T-helper 22 cell (primary cell): ENCODE data around the gene STX4.
"Not testable (repeated sequence)": the region's sequence is repeated elsewhere in the genome, so short reads cannot be mapped to it uniquely, and the experiment has no call there.

ENCODE experiments used
- DNase-seq: peaks from one replicate; pipeline ENCODE4 v3.0.0-alpha.2; 2020; ENCODE audit warnings: low read depth

STX4 gene

DNA sequence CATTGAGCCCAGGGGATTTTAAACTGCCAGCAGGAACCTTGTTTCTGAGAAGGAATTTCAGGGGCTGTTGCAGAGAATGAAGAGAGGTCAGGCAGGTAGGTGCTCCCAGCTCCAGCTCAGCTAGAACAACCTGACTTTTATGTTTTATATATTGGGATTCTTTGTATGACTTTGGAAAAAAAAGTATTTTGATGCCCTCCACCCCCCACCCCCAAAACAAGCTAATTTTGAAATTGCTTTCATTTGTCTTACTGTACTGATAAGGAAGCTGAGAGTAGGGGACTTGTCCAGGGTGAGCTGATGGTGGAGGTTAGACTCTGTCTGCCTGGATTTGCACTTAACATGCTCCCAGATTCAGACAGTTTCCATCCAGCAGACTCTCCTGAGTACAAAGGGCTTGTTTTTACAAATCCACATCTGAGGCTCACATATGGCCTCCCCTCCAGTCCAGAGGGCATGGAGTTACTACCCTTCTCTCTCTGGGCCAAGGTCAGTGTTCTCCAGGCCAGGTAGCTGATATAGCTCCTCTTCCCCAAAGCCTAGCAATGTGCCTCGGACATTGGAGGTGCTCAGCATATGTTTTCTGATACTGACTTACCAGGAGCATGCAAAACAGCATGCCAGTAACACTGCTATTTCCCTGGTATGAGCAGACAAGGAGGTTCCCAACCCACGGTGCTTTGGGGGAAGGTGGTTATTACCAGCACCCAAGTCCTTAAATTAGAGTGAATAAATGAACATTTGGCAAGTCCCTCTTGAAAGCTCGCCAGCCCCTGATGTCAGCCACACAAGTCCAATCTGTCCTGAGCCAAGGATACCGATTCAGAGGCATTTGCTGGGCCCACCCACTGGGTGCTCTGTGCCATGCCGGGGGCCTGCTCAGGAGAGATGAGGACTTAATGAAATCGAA is 34.3 kb upstream of the STX4 start:
- DNase-seq, result no peak

DNA sequence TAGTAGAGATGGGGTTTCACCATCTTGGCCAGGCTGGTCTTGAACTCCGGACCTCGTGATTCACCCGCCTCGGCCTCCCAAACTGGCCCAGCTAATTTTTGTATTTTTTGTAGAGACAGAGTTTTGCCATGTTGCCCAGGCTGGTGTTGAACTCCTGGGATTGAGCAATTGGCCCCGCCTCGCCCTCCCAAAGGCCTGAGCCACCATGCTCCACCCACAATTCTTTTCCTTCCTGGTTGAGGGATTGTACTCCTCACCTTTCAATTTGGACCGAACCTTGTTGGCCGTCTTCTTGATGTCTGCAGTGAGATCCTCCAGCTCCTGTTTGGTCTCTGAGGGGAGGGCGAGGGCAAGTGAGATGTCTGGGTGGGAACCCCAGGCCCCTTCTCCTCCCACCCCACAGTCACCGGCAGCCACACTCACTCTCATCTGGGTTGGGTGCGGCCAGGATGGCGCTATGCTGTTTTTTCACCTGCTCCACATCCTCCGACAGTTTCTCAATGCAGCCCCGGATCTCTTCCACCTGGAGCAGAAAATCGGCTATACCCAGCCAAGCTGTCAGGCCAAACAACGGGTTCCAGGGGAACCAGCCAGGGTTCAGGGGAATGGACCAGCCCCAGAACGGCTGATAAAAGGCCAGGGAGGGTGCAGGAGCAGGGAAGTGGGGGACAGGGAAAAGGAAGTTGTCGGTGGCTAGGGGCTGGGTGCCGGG is 32.5 kb upstream of the STX4 start:
- no peak for DNase-seq

DNA sequence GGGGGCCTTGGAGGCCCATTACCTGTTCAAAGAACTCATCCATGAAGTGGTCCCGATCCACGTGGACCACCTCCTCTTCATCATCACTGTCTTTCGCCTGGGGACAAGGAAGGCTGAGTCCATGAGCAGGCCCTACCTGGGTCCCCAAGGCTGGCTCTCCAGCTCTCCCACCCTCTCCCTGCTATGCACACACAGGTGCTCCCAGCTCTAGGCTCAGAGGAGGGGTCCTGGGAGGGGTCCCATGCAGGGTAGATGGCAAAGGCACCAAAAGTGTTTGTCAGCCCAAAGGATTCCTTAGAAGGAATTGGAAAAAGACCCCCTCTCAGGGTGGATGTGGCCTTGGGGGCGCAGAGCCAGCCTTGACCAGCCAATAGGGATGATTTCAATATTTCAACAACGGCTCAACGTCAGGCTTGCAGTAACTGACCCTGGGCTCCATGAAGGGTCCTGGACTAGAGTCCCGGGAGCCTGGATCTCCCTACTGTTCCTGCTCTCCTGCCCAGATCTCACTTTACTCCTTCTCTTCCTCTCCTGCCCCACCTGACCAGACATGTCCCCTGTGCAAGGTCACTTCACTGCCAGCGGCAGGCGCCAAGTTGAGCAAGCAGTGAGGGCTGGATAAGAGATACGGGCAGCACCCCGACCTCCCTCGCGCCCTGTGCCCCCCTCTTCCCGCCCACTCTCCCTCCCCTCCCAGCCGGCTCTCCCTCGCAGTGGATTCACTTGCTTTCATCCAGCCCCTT is 31.7 kb upstream of the STX4 start:
- DNase-seq, result no peak

DNA sequence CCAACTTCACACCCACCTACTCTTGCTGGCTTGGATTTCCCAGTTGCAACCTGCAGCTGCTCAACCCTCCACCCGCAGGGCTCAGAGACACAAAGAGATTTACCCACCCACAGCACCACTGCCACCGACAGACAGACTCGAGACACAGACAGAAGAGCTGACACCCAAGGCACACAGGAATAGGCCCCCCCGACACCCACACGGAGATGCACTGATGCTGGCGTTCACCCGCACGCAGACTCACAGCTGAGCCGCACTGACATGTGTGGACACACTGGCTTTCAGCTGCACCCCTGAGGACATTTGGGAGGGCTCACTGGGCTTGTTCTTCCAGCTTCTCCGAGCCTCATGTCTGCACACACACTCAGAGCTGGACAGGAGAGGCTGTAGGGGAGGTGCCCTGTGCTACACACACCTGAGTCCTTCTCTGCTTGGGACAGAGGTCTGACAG is 31.1 kb upstream of the STX4 start:
- DNase-seq, result no peak

DNA sequence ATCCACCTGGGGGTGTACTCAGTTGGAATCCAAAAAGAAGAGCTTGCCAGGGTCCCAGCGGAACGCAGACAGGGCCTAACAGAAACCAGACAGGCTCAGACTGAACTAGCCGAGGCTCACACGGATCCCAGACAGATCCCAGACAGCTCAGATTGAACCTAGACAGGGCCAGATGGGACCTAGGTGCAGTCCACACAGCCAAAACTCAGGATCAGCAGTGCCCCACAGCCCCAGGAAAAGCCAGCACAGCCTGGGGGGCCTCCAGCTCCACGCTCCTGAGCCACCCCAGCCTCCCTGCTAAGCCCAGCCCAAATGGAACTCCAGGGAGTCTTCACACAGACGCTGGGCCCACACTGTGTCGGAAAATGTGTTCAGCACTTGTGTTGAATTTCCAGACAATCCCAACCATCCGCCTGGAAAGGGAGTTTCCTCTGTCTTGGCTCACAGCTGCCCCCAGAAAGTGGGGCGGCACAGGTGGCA is 30.5 kb upstream of the STX4 start:
- DNase-seq, result no peak

DNA sequence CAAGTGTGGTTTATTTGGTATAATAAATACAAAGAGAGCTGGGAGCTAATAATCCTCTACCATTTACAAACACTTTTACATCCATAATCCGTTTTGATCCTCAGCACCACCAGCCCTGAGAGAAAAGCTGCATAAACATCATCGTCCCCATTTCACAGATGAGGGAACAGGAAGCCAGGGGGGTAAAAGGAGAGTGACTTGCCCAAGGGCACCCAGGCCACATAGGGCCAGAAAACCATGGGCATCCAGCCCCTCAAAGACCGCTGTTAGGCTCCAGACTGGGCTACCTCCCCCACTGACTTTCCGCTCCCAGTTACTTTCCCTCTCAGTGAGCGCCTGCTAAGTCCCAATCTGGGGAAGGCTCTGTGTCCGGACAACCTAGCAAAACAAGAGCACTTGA is 29.6 kb upstream of the STX4 start:
- no peak for DNase-seq

DNA sequence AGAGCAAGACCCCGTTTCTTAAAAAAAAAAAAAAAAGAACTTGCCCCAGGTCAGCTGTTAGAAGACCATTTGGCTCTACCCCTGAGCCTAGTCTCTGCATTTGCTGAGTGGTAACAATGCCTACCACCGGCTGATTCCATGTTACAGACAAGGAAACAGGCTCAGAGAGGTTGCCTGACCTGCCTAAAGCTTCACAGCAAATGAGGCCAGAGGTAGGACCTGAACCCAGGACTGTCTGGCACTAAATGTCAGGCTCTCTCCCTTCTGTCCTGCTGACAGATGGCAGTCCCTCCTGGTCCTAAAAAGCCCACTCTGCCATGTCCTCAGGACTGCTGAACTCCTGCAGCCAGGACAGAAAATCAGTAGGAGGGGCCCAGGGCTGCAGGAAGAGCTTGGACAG is 28.7 kb upstream of the STX4 start:
- no peak for DNase-seq

DNA sequence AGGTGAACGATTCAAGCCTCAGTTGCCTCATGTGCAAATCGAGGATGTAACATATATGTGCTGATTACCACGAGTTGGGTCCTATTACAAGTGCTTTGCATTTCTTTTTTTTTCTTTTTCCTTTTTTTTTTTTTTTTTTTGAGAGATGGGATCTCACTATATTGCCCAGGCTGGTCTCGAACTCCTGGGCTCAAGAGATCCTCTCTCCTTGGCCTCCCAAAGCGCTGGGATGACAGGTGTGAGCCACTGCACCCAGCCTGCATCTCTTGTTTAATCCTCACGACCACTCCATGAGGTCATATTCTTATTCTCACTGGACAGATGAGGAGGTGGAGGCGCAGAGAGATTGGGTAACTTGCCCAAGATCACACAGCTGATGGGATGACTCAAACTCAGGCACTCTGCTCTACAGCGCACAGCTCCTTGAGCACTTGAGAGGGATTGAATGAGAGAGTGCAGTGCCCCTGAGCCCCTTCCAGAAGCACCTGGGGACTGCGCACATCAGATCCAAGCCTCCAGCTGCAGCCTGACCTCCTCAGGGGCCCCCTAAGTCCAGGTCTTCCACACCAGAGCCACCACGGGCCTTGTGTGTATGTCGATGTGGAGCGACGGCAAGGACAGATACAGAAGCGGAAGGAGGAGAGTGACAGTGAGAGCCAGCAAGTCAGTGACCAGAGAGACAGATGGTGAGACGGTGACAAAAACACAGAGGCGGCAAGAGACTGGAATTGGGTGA is 27.8 kb upstream of the STX4 start:
- no peak for DNase-seq

DNA sequence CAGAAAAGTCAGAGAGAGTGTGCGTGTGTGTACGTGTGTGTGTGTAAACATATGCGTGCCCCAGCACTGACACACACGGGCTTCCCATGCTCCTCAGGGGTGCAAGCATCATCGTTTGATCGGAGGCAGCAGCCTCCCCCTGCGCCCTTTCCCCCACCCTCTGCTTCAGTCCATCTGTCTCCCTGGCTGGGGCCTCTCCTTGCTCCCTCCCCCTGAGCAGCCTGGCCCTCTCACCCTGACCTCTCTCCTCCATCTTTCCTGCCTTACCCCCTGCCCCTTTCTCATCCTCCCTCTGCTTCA is 27.3 kb upstream of the STX4 start:
- DNase-seq, result no peak

DNA sequence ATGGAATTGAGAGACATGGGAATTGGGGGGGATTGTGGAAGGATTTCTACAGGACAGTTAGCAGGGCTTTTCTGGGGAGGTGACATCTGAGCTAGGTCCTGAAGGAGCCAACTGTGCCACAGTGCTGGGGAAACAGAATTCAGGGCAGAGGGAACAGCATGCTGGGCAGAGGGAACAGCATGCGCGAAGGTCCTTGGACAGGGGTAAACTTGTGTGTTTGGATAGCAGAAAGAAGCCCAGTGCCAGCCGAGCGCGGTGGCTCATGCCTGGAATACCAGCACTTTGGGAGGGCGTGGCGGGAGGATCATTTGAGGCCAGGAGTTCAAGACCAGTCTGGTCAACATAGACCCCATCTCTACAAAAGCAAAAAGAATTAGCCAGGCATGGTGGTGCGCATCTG is 26.8 kb upstream of the STX4 start:
- DNase-seq, result no peak

DNA sequence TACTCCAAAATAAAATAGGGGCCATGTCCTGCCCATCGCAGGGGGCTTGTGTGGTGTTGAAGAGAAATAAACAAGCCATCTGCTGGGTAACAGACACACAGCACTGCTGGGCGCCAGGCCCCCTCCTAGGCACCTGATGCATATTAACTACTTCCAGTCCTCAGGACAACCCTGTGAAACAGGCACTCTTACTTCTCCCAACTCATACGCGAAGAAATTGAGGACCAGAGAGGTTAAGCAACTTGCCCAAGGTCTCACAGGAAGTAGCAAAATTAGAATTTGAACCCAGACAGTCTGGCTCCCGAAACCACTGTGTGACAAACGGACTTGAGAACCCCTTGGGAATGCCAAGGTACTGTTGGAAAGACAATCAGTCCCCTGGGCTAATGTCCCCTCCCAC is 25.7 kb upstream of the STX4 start:
- no peak for DNase-seq

DNA sequence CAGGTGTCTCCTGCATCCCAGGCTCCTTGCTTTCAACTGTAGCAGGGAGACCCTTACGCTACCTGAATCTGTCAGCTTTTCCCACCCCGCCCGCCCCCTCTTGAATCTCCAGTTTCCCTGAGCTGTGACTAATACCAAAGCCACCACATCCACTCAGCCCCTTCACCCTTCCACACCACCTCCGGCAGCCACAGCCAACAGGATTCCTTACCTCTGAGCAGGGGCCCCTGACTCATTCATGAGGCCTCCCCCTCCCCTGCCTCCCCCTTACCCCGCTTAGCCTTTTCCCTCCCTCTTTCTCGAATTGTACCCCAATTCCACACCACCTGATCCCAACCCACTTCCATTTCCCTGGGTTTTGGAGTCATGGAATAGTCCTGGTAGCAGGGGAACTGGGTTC is 25.2 kb upstream of the STX4 start:
- no peak for DNase-seq

DNA sequence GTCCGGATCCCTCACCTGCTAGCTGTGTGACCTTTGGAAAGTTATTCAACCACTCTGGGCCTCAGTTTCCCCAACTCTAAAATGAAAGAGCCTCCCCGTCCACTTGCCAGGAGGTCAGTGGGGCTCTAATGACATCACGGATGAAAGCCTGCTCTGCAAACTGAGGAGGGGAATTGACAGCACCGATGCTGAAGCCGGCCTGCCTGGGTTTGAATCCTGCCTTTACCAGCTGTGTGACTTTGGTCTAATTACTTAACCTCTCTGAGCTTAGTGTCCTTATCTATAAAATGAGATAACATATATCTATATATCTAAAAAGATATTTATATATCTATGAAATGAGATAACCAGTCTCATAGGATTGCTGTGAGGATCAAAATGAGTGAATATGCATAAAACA is 24.8 kb upstream of the STX4 start:
- no peak for DNase-seq

DNA sequence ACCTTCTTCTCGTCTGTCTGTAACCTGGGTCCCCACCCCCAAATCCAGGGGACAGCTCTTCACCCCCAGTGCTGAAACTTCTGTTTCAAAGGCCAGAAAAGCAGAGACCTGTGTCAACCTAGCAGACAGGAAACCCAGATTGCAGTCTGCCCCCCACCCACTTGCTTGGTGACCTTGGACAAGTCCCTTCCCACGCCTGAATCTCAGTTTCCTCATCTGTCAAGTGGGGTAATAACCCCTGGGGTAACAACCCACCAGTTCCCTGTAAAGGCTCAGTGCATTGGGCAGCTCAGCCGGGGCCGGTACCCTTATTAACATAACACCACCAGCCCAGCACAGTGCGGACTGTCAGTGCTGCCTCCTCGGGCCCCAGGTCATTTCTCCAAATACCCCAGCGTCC is 24.2 kb upstream of the STX4 start:
- DNase-seq, result no peak

DNA sequence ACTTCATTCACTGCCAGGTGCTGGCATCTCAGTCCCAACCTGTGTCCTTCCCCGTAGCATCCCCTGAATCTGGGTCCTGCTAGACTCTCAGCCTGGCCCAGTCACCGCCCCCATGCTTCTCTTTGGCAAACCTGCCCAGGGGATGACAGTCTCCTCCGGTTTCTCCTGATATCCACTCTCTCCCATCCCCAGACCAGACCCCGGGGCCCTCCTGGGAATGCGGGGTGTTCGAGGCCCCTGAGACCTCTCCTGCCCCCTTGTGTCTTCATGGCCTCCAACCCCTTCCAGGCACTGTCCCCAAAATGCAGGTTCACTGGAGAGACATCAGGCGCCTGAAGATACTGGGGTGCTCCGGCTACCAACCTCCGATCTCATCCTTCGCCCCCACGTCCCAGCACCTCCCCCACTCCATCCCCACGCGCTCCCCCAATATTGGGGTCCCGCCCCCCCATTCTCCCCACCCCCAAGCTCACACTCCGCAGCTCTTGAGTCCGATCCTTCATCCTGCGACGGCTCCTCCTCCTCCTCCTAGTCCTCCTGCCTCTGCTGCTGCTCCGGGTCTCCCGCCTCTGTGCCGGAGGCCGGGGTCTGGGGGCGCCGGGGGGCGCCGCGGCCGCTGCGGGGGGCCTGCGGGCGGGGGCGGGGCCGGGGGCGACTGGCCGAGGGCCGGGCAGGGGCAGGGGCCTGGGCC is 23.3 kb upstream of the STX4 start:
- no peak for DNase-seq

DNA sequence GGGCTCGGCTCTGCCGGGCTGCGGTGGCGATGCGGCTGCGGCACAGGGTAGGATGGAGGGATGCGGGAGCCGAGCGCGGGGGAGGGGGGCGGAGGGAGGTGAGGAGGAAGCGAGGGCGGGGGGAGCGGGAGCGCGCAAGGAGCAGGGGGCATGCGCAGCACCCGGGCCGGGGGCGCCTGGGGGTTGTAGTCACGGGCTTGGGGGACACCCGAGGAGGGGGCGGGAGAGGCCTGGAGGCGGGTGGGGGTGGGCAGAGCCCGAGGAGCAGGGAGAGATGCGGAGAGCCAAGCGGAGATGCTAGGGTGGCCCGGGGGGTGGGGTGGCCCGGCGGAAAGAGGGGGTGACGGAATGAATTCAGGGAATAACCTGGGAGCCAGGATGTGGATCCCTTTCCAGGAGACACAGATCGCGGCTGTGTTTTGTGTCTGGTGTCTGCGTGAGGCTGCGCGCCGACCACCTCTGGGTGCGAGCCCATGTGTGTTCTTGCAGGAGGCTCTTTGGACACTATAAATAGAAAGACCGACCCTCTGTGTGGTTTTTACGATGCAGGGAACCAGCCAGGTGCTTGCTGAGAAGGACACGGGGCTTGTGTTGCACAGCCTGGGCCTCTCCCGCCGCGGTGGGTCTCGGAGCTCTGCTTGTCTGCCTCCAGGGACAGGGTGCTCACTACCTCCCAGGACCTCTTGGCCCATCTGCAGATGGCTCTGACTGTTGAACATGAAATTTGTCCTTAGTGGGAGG is 22.6 kb upstream of the STX4 start, which contains the start of gene STX1B:
STX1B (minus strand) TSS at position 54 of the 741 bp plus-strand sequence. CDS start 242 bp downstream, outside the sequence.
- peak; percentile 34 for DNase-seq

DNA sequence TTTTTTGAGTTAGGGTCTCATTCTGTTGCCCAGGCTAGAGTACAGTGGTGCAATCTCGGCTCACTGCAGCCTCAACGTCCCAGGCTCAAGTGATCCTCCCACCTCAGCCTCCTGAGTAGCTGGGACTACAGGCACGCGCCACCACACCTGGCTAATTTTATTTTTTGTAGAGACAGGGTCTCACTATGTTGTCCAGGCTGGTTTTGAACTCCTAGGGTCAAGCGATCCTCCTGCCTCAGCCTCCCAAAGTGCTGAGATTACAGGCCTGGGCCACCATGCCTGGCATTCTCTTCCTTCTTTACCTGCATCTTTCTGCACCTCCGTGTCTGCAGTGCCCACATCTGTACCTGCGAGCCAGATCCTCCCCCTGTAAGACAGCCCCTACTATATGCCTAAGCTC is 21.5 kb upstream of the STX4 start:
- not testable (repeated sequence) for DNase-seq

DNA sequence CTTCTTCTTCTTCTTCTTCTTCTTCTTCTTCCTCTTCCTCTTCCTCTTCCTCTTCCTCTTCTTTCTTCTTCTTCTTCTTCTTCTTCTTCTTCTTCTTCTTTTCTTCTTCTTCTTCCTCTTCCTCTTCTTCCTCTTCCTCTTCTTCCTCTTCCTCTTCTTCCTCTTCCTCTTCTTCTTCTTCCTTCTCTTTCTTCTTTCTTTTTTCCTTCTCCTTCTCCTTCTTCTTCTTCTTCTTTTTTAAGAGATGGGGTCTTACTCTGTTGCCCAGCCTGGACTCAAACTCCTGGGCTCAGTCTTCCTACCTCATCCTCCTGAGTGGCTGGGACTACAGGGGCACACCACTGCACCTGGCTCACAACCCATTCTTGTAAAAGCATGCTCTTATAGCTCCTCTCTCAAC is 20.1 kb upstream of the STX4 start:
- DNase-seq, result not testable (repeated sequence)

DNA sequence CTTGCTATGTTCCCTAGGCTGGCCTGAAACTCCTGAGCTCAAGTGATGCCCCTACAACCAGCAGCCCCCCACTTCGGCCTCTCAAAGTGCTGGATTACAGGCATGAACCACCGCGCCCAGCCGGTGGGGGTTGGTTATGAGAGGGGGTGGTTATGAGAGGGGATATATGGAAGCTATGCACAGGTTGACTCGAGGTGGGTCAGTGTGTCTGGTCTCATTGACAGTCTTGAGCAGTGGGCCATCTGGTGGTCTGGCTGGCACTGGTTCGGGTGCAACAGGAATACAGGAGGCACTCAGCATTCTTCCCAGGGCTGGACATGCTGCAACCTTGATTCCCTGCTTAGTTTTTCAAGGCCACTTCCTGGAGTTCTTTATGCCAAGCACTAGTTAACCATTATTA is 17.3 kb upstream of the STX4 start:
- DNase-seq, result no peak

DNA sequence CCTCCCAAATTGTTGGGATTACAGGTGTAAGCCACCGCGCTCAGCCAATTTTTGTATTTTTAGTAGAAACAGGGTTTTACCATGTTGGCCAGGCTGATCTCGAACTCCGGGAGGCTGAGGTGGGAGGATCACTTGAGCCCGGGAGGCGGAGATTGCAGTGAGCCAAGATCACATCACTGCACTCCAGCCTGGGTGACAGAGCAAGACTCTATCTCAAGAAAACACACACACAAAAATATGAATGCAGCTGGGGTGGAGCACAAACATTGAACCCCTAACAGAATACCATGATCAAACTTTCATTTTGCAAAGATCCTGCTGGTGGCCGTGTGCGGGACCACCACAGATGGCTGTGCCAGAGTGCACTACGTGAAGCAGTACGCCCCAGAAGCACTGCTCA is 15.6 kb upstream of the STX4 start:
- DNase-seq, result not testable (repeated sequence)

DNA sequence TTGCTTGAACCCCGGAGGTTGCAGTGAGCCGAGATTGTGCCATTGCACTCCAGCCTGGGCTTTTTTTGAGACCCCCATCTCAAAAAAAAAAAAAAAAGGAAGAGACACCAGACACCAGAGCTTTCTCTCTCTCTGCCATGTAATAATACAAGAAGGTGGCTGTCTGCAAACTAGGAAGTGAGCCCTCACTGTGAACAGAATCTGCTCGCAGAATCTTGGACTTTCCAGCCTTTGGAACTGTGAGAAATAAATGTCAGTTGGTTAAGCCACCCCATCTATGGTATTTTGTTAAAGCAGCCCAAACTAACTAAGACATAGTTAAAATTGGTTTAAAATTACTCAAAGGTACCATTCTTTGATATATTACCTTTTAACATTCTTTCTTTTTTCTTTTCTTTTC is 12.8 kb upstream of the STX4 start:
- DNase-seq, result no peak
